Measurements from ENCODE around the gene SDK2.

SDK2 gene

DNA sequence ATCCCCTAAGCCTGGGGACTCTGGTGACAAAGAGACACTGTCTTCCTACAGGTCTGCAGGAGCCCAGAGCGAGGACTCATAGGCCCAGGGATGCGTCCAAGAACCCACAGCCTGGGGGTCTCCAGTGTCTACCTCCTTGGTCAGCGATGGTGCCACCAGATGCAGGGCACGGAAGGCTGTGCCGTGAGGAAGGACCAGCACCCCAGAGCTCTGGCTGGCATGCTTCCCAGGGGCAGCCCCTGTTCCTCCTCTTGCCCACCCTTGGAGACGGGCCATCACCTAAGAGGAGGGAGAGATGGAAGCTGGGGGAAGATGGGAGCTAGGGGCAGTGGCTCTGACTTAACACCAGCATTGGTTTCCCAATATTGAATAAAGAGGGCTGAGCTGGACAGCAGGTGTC is 125.2 kb downstream of the SDK2 start:
- Histone ChIP-seq H3K4me3 (ENCODE audit: low read depth, low read length) (no peak overlapping the region), H3K4me1 (ENCODE audit: control insufficient read depth, insufficient read depth, low read length) (no peaks in the 10 kb centered on the region), H3K27ac (ENCODE audit: extremely low read depth, low read depth, low read length) (no peak overlapping the region), H3K9me3 (ENCODE audit: control insufficient read depth, insufficient read depth, low read depth, low read length) (no peaks in the 10 kb centered on the region), H3K36me3 (ENCODE audit: control insufficient read depth in 2 of 2, insufficient read depth in 1 of 2, low read length in 2 of 2) (no peaks in the 10 kb centered on the region)
- no peak for TF ChIP-seq HOXA7 (CRISPR knock-in tag; IDR thresholded peaks at IDR 0.05; ENCODE audit: borderline replicate concordance)
- TF ChIP-seq ZNF660 (tag by site-specific recombination; IDR thresholded peaks at IDR 0.05), result no peak
- TF ChIP-seq, protein P1, sequence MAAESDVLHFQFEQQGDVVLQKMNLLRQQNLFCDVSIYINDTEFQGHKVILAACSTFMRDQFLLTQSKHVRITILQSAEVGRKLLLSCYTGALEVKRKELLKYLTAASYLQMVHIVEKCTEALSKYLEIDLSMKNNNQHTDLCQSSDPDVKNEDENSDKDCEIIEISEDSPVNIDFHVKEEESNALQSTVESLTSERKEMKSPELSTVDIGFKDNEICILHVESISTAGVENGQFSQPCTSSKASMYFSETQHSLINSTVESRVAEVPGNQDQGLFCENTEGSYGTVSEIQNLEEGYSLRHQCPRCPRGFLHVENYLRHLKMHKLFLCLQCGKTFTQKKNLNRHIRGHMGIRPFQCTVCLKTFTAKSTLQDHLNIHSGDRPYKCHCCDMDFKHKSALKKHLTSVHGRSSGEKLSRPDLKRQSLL (tag by site-specific recombination; IDR thresholded peaks at IDR 0.05), result no peak
- no peak for TF ChIP-seq ZNF658 (tag by site-specific recombination; IDR thresholded peaks at IDR 0.05)
- TF ChIP-seq BCL11B (tag by site-specific recombination; IDR thresholded peaks at IDR 0.05; ENCODE audit: low read depth), result no peak
- TF ChIP-seq ZNF792 (tag by site-specific recombination; IDR thresholded peaks at IDR 0.05), result no peak
- TF ChIP-seq ZNF366 (tag by site-specific recombination; conservative IDR thresholded peaks at IDR 0.05), result no peak
- no peak for TF ChIP-seq REPIN1 (tag by site-specific recombination; IDR thresholded peaks at IDR 0.05; ENCODE audit: low read depth)
- no peak for TF ChIP-seq ZNF266 (tag by site-specific recombination; IDR thresholded peaks at IDR 0.05; ENCODE audit: low read depth)
- no peak for TF ChIP-seq ZNF670 (tag by site-specific recombination; IDR thresholded peaks at IDR 0.05; ENCODE audit: low read depth)
- no peak for TF ChIP-seq ZNF629 (tag by site-specific recombination; IDR thresholded peaks at IDR 0.05)
- no peak for TF ChIP-seq GLI4 (tag by site-specific recombination; IDR thresholded peaks at IDR 0.05)
- no peak for TF ChIP-seq IKZF3 (tag by site-specific recombination; IDR thresholded peaks at IDR 0.05)
- no peak for TF ChIP-seq ZNF311 (tag by site-specific recombination; IDR thresholded peaks at IDR 0.05; ENCODE audit: borderline replicate concordance)
- TF ChIP-seq KLF10 (tag by site-specific recombination; IDR thresholded peaks at IDR 0.05), result no peak
- POLR2A ChIA-PET, result no interaction called here
- CTCF ChIA-PET, result interaction anchor here (1.0 kb wide), 1 partner anchor 44 kb away, joined by 4 read pairs; no protein-coding TSS in a partner anchor

DNA sequence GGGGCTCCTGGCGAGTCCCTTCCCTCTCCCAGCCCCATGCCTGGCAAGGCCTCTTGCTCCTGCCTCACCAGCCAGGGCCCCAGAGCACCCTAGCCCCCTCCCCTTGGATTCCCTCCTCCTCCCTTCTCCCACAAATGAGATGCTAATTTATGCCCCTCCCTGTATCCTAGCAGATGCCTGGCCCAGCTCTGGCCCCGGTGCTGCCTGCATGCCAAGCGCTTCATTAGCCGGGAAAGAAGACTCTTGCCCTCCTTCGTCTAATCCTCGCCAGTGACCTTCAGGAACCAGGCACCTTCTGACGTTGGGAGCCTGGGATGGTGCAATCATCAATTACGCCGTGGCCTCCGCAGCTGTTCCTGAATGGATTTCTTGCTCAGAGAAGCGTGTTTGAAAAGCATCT is 127.8 kb downstream of the SDK2 start:
- H3K9me3 ChIP-seq (ENCODE audit: control insufficient read depth, insufficient read depth, low read depth, low read length), result no peaks in the 10 kb centered on the region
- H3K4me3 ChIP-seq (ENCODE audit: low read depth, low read length), result no peak overlapping the region
- H3K4me1 ChIP-seq (ENCODE audit: control insufficient read depth, insufficient read depth, low read length), result no peaks in the 10 kb centered on the region
- H3K36me3 ChIP-seq (ENCODE audit: control insufficient read depth in 2 of 2, insufficient read depth in 1 of 2, low read length in 2 of 2), result no peaks in the 10 kb centered on the region
- ChIA-PET POLR2A (no interaction called here), CTCF (no interaction called here)
- H3K27ac ChIP-seq (ENCODE audit: extremely low read depth, low read depth, low read length), result no peak overlapping the region
- TF ChIP-seq ZBTB1 (tag by site-specific recombination; IDR thresholded peaks at IDR 0.05) (no peak), ZNF404 (tag by site-specific recombination; IDR thresholded peaks at IDR 0.05) (no peak), RBAK (tag by site-specific recombination; IDR thresholded peaks at IDR 0.05) (no peak), ZNF549 (tag by site-specific recombination; IDR thresholded peaks at IDR 0.05) (no peak), KLF8 (tag by site-specific recombination; IDR thresholded peaks at IDR 0.05) (no peak)
- TF ChIP-seq, protein P2, sequence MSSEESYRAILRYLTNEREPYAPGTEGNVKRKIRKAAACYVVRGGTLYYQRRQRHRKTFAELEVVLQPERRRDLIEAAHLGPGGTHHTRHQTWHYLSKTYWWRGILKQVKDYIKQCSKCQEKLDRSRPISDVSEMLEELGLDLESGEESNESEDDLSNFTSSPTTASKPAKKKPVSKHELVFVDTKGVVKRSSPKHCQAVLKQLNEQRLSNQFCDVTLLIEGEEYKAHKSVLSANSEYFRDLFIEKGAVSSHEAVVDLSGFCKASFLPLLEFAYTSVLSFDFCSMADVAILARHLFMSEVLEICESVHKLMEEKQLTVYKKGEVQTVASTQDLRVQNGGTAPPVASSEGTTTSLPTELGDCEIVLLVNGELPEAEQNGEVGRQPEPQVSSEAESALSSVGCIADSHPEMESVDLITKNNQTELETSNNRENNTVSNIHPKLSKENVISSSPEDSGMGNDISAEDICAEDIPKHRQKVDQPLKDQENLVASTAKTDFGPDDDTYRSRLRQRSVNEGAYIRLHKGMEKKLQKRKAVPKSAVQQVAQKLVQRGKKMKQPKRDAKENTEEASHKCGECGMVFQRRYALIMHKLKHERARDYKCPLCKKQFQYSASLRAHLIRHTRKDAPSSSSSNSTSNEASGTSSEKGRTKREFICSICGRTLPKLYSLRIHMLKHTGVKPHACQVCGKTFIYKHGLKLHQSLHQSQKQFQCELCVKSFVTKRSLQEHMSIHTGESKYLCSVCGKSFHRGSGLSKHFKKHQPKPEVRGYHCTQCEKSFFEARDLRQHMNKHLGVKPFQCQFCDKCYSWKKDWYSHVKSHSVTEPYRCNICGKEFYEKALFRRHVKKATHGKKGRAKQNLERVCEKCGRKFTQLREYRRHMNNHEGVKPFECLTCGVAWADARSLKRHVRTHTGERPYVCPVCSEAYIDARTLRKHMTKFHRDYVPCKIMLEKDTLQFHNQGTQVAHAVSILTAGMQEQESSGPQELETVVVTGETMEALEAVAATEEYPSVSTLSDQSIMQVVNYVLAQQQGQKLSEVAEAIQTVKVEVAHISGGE (tag by site-specific recombination; conservative IDR thresholded peaks at IDR 0.05; ENCODE audit: low read depth), result no peak
- TF ChIP-seq, protein P3, sequence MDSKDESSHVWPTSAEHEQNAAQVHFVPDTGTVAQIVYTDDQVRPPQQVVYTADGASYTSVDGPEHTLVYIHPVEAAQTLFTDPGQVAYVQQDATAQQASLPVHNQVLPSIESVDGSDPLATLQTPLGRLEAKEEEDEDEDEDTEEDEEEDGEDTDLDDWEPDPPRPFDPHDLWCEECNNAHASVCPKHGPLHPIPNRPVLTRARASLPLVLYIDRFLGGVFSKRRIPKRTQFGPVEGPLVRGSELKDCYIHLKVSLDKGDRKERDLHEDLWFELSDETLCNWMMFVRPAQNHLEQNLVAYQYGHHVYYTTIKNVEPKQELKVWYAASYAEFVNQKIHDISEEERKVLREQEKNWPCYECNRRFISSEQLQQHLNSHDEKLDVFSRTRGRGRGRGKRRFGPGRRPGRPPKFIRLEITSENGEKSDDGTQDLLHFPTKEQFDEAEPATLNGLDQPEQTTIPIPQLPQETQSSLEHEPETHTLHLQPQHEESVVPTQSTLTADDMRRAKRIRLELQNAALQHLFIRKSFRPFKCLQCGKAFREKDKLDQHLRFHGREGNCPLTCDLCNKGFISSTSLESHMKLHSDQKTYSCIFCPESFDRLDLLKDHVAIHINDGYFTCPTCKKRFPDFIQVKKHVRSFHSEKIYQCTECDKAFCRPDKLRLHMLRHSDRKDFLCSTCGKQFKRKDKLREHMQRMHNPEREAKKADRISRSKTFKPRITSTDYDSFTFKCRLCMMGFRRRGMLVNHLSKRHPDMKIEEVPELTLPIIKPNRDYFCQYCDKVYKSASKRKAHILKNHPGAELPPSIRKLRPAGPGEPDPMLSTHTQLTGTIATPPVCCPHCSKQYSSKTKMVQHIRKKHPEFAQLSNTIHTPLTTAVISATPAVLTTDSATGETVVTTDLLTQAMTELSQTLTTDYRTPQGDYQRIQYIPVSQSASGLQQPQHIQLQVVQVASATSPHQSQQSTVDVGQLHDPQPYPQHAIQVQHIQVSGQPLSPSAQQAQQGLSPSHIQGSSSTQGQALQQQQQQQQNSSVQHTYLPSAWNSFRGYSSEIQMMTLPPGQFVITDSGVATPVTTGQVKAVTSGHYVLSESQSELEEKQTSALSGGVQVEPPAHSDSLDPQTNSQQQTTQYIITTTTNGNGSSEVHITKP (tag by site-specific recombination; IDR thresholded peaks at IDR 0.05), result no peak
- TF ChIP-seq, protein P4, sequence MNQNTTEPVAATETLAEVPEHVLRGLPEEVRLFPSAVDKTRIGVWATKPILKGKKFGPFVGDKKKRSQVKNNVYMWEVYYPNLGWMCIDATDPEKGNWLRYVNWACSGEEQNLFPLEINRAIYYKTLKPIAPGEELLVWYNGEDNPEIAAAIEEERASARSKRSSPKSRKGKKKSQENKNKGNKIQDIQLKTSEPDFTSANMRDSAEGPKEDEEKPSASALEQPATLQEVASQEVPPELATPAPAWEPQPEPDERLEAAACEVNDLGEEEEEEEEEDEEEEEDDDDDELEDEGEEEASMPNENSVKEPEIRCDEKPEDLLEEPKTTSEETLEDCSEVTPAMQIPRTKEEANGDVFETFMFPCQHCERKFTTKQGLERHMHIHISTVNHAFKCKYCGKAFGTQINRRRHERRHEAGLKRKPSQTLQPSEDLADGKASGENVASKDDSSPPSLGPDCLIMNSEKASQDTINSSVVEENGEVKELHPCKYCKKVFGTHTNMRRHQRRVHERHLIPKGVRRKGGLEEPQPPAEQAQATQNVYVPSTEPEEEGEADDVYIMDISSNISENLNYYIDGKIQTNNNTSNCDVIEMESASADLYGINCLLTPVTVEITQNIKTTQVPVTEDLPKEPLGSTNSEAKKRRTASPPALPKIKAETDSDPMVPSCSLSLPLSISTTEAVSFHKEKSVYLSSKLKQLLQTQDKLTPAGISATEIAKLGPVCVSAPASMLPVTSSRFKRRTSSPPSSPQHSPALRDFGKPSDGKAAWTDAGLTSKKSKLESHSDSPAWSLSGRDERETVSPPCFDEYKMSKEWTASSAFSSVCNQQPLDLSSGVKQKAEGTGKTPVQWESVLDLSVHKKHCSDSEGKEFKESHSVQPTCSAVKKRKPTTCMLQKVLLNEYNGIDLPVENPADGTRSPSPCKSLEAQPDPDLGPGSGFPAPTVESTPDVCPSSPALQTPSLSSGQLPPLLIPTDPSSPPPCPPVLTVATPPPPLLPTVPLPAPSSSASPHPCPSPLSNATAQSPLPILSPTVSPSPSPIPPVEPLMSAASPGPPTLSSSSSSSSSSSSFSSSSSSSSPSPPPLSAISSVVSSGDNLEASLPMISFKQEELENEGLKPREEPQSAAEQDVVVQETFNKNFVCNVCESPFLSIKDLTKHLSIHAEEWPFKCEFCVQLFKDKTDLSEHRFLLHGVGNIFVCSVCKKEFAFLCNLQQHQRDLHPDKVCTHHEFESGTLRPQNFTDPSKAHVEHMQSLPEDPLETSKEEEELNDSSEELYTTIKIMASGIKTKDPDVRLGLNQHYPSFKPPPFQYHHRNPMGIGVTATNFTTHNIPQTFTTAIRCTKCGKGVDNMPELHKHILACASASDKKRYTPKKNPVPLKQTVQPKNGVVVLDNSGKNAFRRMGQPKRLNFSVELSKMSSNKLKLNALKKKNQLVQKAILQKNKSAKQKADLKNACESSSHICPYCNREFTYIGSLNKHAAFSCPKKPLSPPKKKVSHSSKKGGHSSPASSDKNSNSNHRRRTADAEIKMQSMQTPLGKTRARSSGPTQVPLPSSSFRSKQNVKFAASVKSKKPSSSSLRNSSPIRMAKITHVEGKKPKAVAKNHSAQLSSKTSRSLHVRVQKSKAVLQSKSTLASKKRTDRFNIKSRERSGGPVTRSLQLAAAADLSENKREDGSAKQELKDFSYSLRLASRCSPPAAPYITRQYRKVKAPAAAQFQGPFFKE (tag by site-specific recombination; IDR thresholded peaks at IDR 0.05; ENCODE audit: borderline replicate concordance), result no peak
